Kidney capillary endothelial cell (primary cell): ENCODE results near the gene SLC49A3.

Experiments
- DNase-seq: peaks from one replicate; pipeline ENCODE4 v3.0.0-alpha.2; 2018; ENCODE audit warnings: low spot score

SLC49A3 gene

DNA sequence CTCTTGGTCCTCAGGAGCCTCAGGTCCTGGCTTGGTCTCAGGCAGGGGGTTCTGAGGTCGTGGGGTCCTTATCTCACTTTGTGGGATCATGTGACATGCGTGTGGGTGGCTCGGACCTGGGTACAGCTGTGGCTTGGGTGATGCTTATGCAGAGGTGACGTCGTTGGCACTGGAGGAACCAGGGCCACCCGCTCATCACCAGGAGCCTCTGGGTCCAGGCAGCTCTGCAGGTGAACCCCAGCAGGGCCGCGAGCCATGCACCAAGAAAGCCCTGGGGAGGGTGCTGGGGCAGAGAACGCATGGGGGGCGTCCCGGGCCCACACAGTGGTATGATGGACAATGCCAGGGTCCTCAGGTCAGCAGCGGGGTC lies 23.6 kb downstream of the SLC49A3 start:
- no peak for DNase-seq

DNA sequence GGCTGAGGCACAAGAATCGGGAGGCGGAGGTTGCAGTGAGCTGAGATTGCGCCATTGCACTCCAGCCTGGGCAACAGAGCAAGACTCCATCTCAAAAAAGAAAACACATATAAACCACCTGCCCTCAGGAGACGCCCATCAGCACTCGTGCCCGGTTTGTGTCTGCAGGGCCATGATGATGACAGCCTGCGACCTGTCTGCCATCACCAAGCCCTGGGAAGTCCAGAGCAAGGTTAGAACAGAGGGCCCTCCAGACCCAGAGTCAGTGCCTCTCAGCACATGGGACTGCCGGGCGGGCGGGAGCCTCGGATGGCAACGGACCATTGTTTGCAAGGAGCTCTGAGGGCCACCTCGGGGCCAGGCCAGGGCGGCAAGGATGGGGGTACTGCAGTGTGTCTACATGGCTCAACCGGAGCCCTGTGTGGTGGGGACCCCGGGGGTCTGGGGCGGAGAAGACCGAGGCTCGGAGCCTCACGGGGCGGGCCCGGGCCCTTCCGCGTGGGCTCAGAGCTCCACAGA lies 24.2 kb downstream of the SLC49A3 start:
- DNase-seq: no peak

DNA sequence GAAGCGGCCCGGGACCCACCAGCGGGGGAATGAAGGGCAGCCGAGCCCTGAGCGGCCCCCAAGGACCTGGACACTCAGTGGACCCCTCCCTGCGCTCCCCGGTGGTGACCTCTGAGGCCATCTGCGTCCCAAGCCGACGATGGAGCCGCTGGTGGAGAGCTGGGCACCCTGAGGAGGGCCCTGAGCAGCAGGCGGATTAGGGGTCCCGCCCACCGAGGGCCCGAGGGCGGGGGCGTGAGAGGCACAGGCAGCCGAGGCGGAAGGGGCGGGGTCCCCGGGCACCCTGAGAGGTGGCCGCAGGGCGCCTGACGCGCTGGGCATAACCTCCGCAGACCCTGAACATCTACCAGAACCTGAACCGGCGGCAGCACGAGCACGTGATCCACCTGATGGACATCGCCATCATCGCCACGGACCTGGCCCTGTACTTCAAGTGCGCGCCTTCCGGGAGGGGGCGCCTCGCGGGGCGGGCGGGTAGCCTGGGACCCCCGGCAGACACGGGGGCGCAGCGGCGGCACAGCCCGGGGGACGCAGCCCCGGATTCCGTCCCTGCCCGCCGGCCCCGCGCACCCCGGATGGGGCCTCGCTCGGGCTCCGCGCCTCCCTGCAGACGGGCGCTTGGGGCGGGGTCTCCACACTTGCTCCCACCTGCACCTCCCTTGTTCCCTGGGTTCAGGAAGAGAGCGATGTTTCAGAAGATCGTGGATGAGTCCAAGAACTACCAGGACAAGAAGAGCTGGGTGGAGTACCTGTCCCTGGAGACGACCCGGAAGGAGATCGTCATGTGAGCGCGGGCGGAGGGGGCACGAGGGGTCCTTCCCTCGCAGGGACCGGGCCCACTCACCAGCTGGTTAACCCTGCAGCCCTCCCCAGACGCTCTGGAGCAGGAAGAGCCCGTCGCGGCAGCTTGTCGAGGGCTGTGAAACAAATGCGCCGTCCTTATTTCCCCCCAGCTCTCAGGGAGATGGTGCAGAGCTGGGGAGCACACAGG lies 25.2 kb downstream of the SLC49A3 start:
- no peak for DNase-seq

GRCh38 chr4:663046-663437 lies 25.9 kb downstream of the SLC49A3 start:
- DNase-seq: no peak

DNA sequence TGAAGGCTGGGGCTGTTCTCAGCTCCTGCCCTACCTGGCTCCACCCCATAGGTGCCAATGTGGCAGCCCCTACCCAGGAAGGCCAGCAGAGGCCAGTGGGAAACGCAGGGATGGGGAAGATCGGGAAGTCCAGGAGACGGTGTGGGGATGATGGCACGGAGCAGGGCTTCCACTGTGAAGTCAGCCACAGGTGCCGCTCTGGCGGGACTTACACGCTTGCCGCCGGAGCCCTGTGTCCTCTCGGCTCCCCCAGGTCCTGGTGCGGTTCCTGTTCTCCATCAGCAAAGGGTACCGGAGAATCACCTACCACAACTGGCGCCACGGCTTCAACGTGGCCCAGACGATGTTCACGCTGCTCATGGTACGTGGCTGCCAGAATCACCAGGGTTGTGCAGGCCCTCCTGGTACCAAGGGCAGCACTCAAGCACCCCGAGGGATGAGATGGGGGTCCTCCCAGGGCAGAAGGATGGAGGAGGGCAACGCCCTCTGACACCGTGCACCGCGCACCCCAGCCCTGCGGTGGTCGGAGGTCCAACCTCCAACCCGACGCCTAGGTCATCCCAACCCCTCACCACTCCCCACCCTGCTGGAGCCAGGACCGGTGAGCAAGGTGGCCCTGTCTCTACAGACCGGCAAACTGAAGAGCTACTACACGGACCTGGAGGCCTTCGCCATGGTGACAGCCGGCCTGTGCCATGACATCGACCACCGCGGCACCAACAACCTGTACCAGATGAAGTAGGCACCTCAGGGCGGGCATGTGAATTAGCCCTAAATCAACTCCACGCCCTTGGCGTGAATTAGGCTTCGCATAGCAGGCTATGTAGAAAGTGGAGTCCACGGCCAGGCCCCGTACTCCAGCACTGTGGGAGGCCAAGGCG lies 26.8 kb downstream of the SLC49A3 start:
- no peak for DNase-seq

DNA sequence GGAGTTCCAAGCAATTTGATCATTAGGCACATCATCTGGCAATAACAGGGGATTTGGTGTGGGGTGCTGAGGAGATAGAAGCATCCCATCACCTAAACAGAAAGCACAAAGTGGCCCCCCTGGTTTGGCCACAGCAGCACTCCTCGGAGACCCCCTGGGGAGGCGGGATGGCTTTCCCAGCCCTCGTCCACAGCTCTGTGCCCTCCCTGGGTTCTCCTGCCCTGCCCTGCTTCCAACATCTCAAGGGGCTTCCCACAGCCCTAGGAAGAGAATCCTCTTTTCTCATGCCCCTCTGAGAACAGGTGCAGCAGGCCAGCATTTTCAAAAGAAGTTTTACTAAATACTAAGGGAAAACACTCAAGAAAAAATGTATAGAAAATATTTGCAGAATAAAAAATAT lies 27.7 kb downstream of the SLC49A3 start:
- no peak for DNase-seq

- no peak for DNase-seq
Observed at GRCh38 chr4:660401-660800, 28.6 kb downstream of the SLC49A3 start.

DNA sequence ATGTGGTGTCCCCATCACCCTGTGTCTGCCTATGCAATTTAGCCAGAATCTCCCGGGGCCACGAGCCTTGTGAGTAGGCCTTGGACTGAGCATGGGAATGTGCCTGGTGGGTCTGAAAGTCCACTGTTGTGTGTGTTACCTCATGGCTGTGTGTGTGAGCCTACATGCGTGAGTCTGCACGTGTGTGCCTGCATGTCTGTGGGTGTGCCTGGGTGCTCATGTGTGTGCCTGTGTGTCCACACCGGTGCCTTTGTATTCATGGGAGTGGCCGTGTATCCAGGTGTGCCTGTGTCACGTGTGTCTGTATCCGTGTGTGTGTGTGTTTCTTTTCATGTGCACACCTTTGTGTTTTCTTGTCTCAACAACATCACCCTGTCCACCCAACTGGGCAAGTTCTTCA lies 29.1 kb downstream of the SLC49A3 start:
- no peak for DNase-seq

GRCh38 chr4:658681-659667 lies 30.0 kb downstream of the SLC49A3 start:
- no peak for DNase-seq

DNA sequence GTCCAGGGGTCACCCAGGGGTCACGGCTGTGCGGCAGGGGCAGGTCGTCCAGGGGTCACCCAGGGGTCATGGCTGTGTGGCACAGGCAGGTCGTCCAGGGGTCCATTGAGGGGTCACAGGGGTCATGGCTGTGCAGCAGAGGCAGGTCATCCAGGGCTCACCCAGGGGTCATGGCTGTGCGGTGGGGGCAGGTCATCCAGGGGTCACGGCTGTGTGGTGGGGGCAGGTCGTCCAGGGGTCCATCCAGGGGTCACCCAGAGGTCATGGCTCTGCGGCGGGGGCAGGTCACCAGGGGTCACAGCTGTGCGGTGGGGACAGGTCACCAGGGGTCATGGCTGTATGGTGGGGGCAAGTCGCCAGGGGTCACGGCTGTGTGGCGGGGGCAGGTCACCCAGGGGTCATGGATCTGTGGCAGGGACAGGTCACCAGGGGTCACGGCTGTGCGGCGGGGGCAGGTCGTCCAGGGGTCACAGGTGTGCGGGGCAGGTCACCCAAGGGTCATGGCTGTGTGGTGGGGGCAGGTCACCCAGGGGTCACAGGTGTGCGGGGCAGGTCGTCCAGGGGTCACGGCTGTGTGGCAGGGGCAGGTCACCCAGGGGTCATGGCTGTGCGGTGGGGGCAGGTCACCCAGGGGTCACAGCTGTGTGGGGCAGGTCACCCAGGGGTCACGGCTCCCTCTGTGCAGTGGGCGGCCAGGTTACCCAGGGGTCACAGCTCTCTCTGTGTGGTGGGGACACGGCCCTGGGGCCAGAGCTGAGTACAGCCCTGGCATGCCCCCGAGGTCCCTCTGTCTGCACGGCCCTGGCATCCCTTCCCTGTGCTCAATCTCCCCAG lies 30.9 kb downstream of the SLC49A3 start:
- DNase-seq: no peak

DNA sequence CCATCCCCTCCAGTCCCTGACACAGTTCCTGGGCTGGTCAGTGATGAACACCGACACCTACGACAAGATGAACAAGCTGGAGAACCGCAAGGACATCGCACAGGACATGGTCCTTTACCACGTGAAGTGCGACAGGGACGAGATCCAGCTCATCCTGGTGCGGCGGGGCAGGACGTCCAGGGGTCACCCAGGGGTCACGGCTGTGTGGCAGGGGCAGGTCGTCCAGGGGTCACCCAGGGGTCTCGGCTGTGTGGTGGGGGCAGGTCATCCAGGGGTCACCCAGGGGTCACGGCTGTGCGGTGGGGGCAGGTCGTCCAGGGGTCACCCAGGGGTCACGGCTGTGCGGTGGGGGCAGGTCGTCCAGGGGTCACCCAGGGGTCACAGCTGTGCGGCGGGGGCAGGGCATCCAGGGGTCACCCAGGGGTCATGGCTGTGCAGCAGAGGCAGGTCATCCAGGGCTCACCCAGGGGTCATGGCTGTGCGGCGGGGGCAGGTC lies 31.6 kb downstream of the SLC49A3 start:
- no peak for DNase-seq

GRCh38 chr4:656436-657337 lies 32.3 kb downstream of the SLC49A3 start:
- DNase-seq: no peak

DNA sequence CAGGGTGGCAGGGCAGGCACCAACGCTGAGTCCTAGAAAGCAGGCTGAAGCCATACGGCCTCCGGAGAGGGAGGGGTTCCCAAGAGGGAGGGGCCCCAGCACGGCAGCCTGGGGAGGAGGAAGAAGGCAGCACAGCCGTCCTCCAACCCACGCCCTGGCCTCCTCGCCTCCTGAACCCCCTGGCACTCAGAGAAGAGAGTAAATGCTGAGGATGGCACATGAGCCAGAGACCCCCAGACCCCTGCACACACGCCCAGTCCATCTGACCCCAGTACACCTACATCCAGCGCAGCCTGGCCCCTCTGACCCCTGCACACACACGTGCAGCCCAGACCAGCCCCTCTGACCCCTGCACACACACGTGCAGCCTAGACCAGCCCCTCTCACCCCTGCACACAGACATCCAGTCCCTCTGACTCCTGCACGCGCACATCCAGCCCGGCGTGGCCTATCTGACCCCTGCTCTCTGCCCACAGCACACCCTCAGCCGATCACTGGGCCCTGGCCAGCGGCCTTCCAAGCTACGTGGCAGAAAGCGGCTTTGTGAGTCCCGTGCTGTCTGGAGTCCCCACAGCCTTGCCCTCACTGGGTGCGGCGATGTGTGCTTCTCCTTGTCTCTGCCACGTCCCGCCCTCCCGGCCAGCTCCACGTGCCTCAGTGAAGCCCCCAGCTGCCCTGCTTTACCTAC lies 33.3 kb downstream of the SLC49A3 start:
- no peak for DNase-seq

DNA sequence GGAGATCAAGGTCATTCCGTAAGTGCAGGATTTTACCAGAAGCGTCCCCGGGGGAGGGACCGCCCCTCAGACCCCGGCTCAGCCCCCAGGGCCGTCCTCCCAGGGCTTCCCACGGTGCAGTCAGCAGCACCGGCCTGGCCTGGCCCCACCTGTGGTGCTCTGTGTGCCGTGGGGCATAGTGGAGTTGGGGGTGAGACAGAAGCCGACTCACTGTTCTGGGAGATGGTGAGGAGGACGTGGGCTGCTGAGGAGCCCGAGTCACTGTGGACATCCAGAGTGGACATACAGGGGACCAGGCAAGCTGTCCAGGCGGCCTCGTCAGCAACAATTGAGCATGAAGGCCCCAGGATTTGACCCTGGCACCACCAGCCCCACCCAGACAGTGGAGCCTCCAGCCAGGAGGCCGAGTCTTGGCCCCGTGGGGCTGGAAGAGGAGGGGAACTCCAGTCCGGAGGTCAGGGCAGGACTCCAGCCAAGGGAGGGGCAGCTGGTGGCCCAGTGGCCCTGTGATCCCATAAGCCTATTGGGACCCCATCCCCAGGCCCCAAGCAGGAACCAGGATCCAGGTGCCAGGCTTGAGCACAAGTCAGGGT lies 34.0 kb downstream of the SLC49A3 start:
- DNase-seq: no peak

DNA sequence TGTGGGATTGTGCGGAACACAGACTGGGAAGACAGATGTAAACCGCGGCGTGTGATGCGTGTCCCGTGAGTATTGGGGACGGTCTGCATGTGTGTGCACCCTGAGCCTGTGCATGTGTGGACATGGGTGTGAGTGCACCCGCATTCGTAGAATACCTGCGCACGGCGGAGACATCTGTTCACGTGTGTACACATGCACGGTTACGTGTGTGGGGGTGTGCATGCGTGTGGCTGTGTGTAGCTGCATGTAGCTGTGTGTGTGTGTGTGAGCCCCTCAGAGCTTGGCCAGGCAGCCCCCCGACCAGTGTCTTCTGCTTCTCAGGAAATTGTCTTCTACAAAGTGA lies 34.5 kb downstream of the SLC49A3 start:
- DNase-seq: no peak

DNA sequence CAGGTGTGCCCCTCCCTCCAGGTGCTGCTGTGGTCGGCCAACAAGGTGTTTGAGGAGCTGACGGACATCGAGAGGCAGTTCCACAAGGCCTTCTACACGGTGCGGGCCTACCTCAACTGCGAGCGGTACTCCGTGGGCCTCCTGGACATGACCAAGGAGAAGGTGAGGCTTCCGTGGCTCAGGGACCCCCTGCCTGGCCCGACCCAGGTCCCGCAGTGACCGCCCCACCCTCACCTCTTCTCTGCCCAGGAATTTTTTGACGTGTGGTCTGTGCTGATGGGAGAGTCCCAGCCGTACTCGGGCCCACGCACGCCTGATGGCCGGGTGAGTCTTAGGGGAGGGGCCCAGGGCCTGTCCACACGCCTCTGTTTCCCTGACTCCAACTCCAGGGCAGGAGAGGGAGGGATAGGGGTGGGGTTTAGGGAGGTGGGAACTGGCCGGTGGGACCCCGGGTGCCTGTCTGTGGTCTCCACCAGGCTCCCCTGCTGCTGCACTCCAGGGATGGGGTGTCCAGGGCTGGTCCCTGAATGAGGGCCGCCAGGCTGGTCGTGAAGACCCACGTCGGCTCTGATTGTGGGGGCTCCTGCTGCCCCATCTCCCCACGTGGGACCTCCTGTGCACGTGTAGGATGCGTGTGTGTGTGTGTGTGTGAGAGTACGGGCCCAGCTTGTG lies 35.0 kb downstream of the SLC49A3 start:
- no peak for DNase-seq

GRCh38 chr4:653080-653821 lies 35.7 kb downstream of the SLC49A3 start:
- DNase-seq: no peak
